ENCODE data around the gene POLR2J3.
"Not testable (repeated sequence)": the region's sequence is repeated elsewhere in the genome, so short reads cannot be mapped to it uniquely, and the experiment has no call there.

Gene POLR2J3

DNA sequence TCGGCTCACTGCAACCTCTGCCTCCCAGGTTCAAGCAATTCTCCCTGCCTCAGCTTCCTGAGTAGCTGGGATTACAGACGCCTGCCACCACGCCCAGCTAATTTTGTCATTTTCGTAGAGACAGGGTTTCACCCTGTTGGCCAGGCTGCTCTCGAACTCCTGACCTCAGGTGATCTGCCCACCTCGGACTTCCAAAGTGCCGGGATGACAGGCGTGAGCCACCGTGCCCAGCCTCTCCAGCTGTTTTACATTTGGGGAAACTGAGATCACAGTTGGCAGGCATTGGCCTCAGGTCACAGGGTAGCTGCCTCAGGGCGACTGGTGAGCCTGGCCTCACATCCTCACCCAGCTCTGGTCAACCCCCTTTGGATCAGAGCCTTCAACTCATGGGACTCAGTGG lies 37.4 kb upstream of the POLR2J3 start:
- not testable (repeated sequence) for H3K9me3 ChIP-seq (ENCODE audit: control insufficient read depth, insufficient read depth, low read length); H3K4me3 ChIP-seq (ENCODE audit: low read depth, low read length); H3K27ac ChIP-seq (ENCODE audit: low read depth, low read length); H3K27me3 ChIP-seq (ENCODE audit: control insufficient read depth, insufficient read depth, low read length); H3K9ac ChIP-seq (ENCODE audit: low read depth, low read length); H3K4me1 ChIP-seq (ENCODE audit: control insufficient read depth, insufficient read depth, low read length); H3K36me3 ChIP-seq (ENCODE audit: control insufficient read depth, insufficient read depth, low read length)

DNA sequence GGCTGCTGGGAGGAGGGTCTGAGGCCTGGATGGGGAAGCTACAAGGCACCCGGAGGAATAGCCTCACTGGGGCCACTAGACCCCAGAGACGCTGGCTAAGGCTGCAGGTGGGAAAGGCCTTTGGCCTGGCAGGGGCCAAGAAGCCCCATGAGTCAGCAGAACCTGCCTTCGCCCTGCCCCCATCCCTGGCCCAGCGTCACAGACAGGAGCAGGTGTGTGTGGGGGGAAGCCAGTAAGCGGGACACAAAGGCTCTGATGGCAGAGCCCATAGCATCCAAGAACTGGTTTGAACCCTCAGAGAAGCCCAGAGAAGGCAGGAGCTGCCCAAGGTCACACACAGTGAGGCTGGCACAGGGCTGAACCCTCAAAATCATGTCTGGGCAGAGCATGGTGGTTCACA lies 34.5 kb upstream of the POLR2J3 start:
- not testable (repeated sequence) for H3K27ac ChIP-seq (ENCODE audit: low read depth, low read length); H3K9me3 ChIP-seq (ENCODE audit: control insufficient read depth, insufficient read depth, low read length); H3K4me3 ChIP-seq (ENCODE audit: low read depth, low read length); H3K9ac ChIP-seq (ENCODE audit: low read depth, low read length); H3K4me1 ChIP-seq (ENCODE audit: control insufficient read depth, insufficient read depth, low read length); H3K36me3 ChIP-seq (ENCODE audit: control insufficient read depth, insufficient read depth, low read length); H3K27me3 ChIP-seq (ENCODE audit: control insufficient read depth, insufficient read depth, low read length)

DNA sequence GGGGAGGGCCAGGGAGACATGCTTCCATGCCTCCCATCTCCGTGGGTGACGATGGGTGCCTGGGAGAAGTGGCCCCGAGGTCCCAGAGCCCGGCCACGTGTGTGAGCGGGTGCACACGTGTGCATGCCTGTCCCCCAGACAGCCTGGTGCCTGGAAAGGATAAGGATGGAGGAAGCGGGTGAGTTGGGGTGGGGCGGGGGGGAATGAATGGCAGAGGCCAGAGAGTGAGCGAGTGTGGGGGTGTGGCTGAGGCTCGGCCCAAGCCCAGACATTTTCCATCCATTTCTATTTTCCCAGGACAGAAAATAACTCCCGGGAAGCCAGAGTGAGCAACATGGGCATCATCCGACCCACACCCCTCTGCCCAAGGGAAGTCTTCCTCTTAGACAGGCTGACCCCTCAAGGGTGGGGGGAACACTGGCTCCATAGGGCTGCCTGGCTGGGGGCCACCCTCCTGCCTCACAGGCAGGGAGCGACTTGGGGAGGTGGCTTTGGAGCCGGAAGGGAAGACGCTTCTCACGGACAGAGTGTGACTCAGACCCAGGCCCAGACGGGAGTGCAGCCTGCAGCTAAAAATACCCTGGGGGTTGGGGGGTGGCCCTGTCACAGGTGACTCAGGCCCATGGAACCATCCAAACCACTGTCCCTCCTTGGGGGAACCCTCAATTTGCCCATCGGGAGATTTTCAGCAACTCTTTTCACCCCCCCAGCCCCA lies 32.2 kb upstream of the POLR2J3 start:
- H3K9ac ChIP-seq (ENCODE audit: low read depth, low read length); H3K27me3 ChIP-seq (ENCODE audit: control insufficient read depth, insufficient read depth, low read length); H3K4me1 ChIP-seq (ENCODE audit: control insufficient read depth, insufficient read depth, low read length); H3K9me3 ChIP-seq (ENCODE audit: control insufficient read depth, insufficient read depth, low read length); H3K27ac ChIP-seq (ENCODE audit: low read depth, low read length); H3K4me3 ChIP-seq (ENCODE audit: low read depth, low read length); H3K36me3 ChIP-seq (ENCODE audit: control insufficient read depth, insufficient read depth, low read length): not testable (repeated sequence)

DNA sequence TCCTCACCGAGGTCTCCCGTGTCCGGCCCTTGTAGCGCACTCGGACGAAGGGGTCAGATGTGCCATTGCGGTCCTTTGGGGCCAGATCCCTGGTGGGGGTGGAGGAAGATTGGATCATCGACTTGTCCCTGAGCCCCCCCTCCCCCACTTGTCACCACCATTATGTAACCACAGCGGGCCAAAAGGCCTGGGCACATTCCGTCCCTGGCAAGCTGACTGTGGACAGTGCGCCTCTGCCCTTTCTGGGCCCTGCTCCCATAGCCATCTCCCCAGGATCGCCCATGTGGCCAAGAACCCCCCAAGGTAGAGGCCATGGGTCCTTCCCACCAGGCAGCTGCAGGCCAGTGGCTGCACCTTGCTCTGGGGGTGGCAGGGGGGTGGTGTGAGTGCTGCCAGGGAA lies 29.9 kb upstream of the POLR2J3 start:
- H3K4me3 ChIP-seq (ENCODE audit: low read depth, low read length); H3K27ac ChIP-seq (ENCODE audit: low read depth, low read length); H3K36me3 ChIP-seq (ENCODE audit: control insufficient read depth, insufficient read depth, low read length); H3K27me3 ChIP-seq (ENCODE audit: control insufficient read depth, insufficient read depth, low read length); H3K9ac ChIP-seq (ENCODE audit: low read depth, low read length); H3K9me3 ChIP-seq (ENCODE audit: control insufficient read depth, insufficient read depth, low read length); H3K4me1 ChIP-seq (ENCODE audit: control insufficient read depth, insufficient read depth, low read length): not testable (repeated sequence)

DNA sequence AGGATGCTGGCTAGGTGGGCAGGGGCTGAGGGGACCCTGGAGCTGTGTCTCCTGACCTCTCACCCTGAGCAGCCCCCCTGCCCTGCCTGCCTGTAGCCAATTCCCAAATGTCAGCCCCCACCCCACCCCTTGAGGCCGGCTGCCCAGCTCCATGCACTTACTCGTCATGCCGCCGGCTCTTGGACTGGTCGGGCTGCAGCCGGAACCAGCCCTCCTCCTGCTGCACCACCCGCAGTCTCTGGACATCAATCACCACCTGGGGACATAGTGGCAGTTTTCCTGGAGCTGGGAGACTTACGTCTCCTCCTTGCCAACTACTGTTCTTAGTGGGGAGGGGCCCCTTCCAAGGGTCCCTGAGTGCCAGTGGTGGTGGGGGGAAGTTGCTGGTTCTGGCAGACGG lies 27.3 kb upstream of the POLR2J3 start:
- H3K27ac ChIP-seq (ENCODE audit: low read depth, low read length); H3K36me3 ChIP-seq (ENCODE audit: control insufficient read depth, insufficient read depth, low read length); H3K4me1 ChIP-seq (ENCODE audit: control insufficient read depth, insufficient read depth, low read length); H3K9ac ChIP-seq (ENCODE audit: low read depth, low read length); H3K9me3 ChIP-seq (ENCODE audit: control insufficient read depth, insufficient read depth, low read length); H3K27me3 ChIP-seq (ENCODE audit: control insufficient read depth, insufficient read depth, low read length); H3K4me3 ChIP-seq (ENCODE audit: low read depth, low read length): not testable (repeated sequence)

DNA sequence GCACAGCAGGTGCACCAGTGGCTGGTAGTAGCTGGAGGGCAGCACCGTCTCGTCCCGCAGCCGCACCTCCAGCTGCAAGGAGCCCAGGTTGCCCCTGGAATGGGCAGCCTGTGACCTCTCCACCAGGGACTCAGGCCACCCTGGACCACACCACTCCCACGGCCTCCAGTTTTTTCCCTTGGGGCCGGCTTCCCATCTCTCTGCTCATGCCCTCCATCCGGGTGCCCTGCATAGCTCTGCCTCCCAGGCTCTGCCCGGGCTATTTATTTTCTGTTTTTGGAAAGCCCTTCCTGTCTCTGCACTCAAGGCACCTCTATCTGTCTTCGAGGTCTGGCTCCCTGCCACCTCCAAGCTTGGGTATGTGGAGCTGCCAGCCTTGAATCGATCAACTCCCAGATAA lies 23.7 kb upstream of the POLR2J3 start:
- not testable (repeated sequence) for H3K27me3 ChIP-seq (ENCODE audit: control insufficient read depth, insufficient read depth, low read length); H3K9ac ChIP-seq (ENCODE audit: low read depth, low read length); H3K27ac ChIP-seq (ENCODE audit: low read depth, low read length); H3K4me3 ChIP-seq (ENCODE audit: low read depth, low read length); H3K9me3 ChIP-seq (ENCODE audit: control insufficient read depth, insufficient read depth, low read length); H3K36me3 ChIP-seq (ENCODE audit: control insufficient read depth, insufficient read depth, low read length); H3K4me1 ChIP-seq (ENCODE audit: control insufficient read depth, insufficient read depth, low read length)

DNA sequence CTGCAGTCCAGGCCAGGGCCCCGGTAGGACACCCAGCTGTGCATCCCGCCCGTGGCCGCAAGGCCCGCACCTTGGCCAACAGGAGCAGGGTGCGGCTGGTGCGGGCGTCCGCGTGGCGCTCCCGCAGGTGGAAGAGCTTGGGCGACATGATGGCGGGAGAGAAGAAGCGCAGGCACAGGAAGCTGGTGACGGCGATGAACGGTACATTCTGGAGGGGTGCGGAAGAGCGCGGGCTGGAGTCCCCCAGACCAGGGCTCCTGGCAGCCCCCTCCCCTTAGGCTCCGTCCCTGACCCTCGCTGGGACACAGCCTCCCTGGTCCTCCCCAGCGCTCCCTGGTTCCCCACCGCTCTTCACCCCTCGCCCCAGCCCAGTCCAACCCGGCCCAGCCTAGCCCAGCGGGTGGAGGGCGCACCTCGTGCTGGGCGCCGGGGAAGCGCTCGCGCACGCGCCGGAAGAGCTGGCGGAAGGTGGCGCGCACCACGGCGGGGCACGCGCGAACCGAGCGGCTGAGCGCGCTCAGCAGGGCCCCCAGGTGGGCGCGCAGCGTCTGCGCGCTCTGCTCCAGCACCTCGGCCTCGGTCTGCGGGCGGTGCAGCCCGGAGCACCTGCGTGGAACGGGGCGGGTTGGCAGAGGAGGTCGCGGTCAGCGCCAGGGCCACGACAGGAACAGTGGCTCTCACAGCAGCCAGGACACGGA lies 21.4 kb upstream of the POLR2J3 start:
- not testable (repeated sequence) for H3K27ac ChIP-seq (ENCODE audit: low read depth, low read length); H3K4me3 ChIP-seq (ENCODE audit: low read depth, low read length); H3K36me3 ChIP-seq (ENCODE audit: control insufficient read depth, insufficient read depth, low read length); H3K9ac ChIP-seq (ENCODE audit: low read depth, low read length); H3K9me3 ChIP-seq (ENCODE audit: control insufficient read depth, insufficient read depth, low read length); H3K27me3 ChIP-seq (ENCODE audit: control insufficient read depth, insufficient read depth, low read length); H3K4me1 ChIP-seq (ENCODE audit: control insufficient read depth, insufficient read depth, low read length)

DNA sequence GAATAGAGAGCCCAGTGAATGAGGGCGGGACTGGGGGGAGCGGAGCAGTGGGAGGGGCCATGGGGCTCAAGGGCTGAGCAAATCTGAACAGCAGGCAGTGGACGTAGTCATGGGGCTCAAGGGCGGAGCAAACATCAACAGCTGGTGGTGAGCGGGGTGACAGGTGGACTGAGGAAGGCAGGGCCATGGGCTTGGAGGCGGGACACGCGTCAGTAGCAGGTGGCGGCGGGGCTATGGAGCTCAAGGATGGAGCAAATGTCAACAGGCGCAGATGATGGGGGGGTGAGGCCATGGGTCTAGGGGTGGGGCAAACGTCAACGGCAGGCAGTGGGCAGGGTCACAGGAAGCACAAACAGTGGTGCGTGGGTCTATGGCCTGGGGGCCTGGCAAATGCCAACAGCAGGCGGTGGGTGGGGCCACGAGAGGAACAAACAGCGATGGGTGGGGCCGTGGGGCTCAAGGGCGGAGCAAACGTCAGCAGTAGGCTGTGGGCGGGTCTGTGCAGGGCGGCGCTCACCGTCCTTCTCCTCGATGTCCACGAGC lies 20.2 kb upstream of the POLR2J3 start:
- not testable (repeated sequence) for H3K9me3 ChIP-seq (ENCODE audit: control insufficient read depth, insufficient read depth, low read length); H3K27ac ChIP-seq (ENCODE audit: low read depth, low read length); H3K9ac ChIP-seq (ENCODE audit: low read depth, low read length); H3K4me3 ChIP-seq (ENCODE audit: low read depth, low read length); H3K27me3 ChIP-seq (ENCODE audit: control insufficient read depth, insufficient read depth, low read length); H3K36me3 ChIP-seq (ENCODE audit: control insufficient read depth, insufficient read depth, low read length); H3K4me1 ChIP-seq (ENCODE audit: control insufficient read depth, insufficient read depth, low read length)

DNA sequence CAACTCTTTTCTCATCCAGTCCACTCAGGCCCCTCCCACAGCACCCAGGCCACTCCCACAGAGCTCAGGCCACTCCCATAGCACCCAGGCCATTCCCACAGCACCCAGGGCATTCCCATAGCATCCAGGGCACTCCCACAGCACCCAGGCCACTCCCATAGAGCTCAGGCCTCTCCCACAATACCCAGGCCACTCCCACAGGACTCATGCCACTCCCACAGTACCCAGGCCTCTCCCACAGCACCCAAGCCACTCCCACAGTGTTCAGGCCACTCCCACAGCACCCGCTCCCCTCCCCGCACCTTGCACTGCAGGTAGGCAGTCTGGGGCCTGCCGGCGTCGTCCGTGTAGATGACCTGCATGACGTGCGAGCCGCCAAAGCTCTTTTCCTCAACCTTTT lies 17.5 kb upstream of the POLR2J3 start:
- H3K27ac ChIP-seq (ENCODE audit: low read depth, low read length); H3K9ac ChIP-seq (ENCODE audit: low read depth, low read length); H3K9me3 ChIP-seq (ENCODE audit: control insufficient read depth, insufficient read depth, low read length); H3K36me3 ChIP-seq (ENCODE audit: control insufficient read depth, insufficient read depth, low read length); H3K27me3 ChIP-seq (ENCODE audit: control insufficient read depth, insufficient read depth, low read length); H3K4me3 ChIP-seq (ENCODE audit: low read depth, low read length); H3K4me1 ChIP-seq (ENCODE audit: control insufficient read depth, insufficient read depth, low read length): not testable (repeated sequence)

DNA sequence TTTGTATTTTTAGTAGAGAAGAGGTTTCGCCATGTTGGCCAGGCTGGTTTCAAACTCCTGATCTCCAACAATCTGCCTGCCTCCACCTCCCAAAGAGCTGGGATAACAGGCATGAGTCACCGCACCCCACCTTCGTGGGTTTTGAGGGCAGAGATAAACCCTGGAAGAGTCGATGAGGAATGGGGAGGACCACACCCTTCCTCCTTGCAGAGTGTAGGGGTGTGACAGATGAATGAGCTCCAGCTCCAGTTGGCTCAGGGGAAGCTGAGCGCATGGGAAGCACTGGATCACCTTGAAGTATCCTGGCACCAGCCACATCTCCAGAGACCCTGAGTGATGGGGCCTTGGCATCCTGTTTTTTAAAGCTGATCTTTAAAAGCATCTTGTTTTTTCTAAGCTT lies 11.1 kb upstream of the POLR2J3 start:
- not testable (repeated sequence) for H3K27ac ChIP-seq (ENCODE audit: low read depth, low read length); H3K36me3 ChIP-seq (ENCODE audit: control insufficient read depth, insufficient read depth, low read length); H3K9ac ChIP-seq (ENCODE audit: low read depth, low read length); H3K4me1 ChIP-seq (ENCODE audit: control insufficient read depth, insufficient read depth, low read length); H3K4me3 ChIP-seq (ENCODE audit: low read depth, low read length); H3K9me3 ChIP-seq (ENCODE audit: control insufficient read depth, insufficient read depth, low read length); H3K27me3 ChIP-seq (ENCODE audit: control insufficient read depth, insufficient read depth, low read length)

DNA sequence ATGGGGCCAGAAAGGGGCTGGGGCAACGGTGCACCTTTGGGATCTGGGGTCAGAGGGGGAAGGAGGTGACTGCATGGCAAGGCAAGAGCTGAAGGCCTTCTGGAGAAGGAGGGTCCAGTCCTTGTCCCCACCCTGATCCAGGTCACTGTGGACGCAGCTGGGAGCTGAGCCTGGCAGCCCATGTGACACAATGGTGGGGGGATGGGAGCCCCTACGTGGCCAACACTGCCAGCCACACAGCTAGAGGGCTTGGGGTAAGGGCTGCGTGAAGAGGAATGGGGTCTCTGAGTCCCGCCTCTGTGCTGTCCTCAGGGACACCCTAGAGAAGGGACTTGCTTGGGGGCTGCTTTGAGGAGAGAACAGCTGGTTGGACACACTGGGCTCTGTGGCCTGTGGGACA lies 9.3 kb upstream of the POLR2J3 start:
- H3K4me1 ChIP-seq (ENCODE audit: control insufficient read depth, insufficient read depth, low read length); H3K27ac ChIP-seq (ENCODE audit: low read depth, low read length); H3K36me3 ChIP-seq (ENCODE audit: control insufficient read depth, insufficient read depth, low read length); H3K9me3 ChIP-seq (ENCODE audit: control insufficient read depth, insufficient read depth, low read length); H3K27me3 ChIP-seq (ENCODE audit: control insufficient read depth, insufficient read depth, low read length); H3K9ac ChIP-seq (ENCODE audit: low read depth, low read length); H3K4me3 ChIP-seq (ENCODE audit: low read depth, low read length): not testable (repeated sequence)

Measured in HUES48 (cell line).